Keratinocyte (primary cell): Measurements from ENCODE around the gene TNPO2.

Experiments
- CTCF ChIP-seq, 3 experiments: IDR thresholded peaks in 1 of 3; conservative IDR thresholded peaks in 1 of 3; optimal IDR thresholded peaks in 1 of 3; 2 replicates in 2 of 3; 3 replicates in 1 of 3; pipeline versions ENCODE3 to v1.5.1; 2011; ENCODE audit warnings: low read length in 3 of 3, mild to moderate bottlenecking in 3 of 3, moderate library complexity in 2 of 3, control low read depth in 1 of 3, inconsistent platforms in 1 of 3; ENCODE audit not compliant: insufficient read depth in 2 of 3; ENCODE audit errors: extremely low read depth in 1 of 3
- EZH2 ChIP-seq: IDR thresholded peaks from one replicate; pipeline ENCODE4 v1.6.1; 2012; ENCODE audit warnings: inconsistent platforms, mild to moderate bottlenecking, low read length, moderate library complexity

- peak; percentile 58 to 65 (median 64) for TF ChIP-seq CTCF (optimal IDR thresholded peaks at IDR 0.05 in 1 of 3, IDR thresholded peaks at IDR 0.05 in 1 of 3, conservative IDR thresholded peaks at IDR 0.05 in 1 of 3; ENCODE audit: extremely low read depth in 1 of 3, insufficient read depth in 2 of 3, low read length in 3 of 3)
- no peak for TF ChIP-seq EZH2
Measured at GRCh38 chr19:12733369-12734214, 9.9 kb upstream of the TNPO2 start.
